Dermis microvascular lymphatic vessel endothelial cell (primary cell): Measurements from ENCODE around the gene CELA3B. TPM values are rescaled to one million over a fixed set of nuclear protein-coding genes. Genes with fewer than 3 reads are reported as not detected.

Experiments used
- total RNA-seq: library from RNA; depleted of rRNA; stranded (reverse); fragments of >200 nt; gene quantifications from 2 replicates; pipeline ENCODE4 v1.2.1, GENCODE V29; 2014

CELA3B gene
- total RNA-seq, 1 donor from 2014 or later, result 0.13 TPM

Other genes with a start within 250 kb of the CELA3B start
- gene USP48, start 193.9 kb upstream of the CELA3B start, total RNA-seq, result 45.7 and 55.1 TPM in 2 replicates
- gene LDLRAD2, start 164.8 kb upstream of the CELA3B start, total RNA-seq, result 0.13 TPM in 1 of 2 replicates, not detected in the other
- gene HSPG2, start 39.7 kb upstream of the CELA3B start, total RNA-seq, result 281 and 463 TPM in 2 replicates
- gene CELA3A, start 24.6 kb downstream of the CELA3B start, total RNA-seq, result not detected in 2 replicates
- 600 and 802 TPM in 2 replicates for gene CDC42, start 75.7 kb downstream of the CELA3B start, total RNA-seq
- 0.39 and 1.1 TPM in 2 replicates for gene WNT4, start 166.1 kb downstream of the CELA3B start, total RNA-seq